A549 treated with GW870086 at 1 μM for 4 hours (cell line): ENCODE measurements around the gene SPINK14. TPM values are rescaled to one million over a fixed set of nuclear protein-coding genes. Genes with fewer than 3 reads are reported as not detected.

Experiments used
- total RNA-seq: library from RNA; stranded (reverse); fragments of 200-300 nt; extraction: Qiagen RNA extraction; gene quantifications from 5 replicates; pipeline ENCODE4 v1.2.3, GENCODE V29; 2022; ENCODE audit warnings: low read depth

SPINK14 gene, protein sequence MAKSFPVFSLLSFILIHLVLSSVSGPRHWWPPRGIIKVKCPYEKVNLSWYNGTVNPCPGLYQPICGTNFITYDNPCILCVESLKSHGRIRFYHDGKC
- not detected in 5 replicates for total RNA-seq

DNA sequence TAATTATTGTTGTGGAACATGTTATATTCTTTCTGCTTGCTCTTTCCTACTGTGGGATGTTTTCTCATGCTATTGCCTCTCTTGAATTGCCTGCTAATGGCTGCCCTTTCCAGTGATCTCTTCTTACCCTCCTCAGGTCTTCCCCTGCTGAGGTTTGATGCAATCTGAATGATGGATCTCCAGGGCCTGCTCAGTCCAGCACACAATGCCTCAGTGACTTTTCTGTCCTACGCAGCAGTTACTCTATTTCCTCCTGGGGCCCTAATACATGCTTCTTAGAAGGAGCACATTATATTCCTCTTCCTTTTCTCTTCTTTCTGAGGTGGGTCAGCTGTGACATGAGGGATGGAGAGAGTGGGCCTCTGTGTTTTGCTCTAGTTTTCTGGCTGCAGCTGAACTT, at the start of gene SPINK14:
TSS of gene SPINK14 (plus strand) at position 301 of the 400 bp plus-strand sequence. CDS start 1,187 bp downstream, outside the sequence.

DNA sequence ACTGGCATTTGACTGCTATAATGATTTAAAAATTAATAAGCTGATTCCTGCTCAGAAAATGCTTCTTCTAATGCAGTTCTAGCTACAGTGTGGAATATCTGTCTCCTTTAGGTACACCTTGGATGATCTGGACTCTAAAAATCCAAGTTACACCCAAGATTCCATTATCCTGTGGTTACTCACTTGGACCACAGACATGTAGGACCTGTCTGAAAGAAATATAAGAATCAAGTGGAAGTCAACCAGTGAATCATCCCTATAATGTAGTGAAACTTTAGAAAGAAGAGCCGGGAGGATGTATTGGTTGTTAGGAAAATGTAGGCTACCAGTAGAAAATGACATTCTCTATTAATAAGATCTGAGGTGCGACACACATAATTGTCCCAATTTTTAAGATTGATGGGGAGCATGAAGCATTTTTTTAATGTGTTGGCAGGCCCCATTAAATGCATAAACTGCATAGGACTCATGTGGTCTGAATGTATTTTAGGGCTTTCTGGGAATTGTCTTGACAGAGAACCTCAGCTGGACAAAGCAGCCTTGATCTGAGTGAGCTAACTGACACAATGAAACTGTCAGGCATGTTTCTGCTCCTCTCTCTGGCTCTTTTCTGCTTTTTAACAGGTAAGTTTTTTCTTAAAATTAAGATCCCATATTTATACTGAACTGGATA, 34.3 kb downstream of the SPINK14 start, which contains the start of gene SPINK6:
TSS of gene SPINK6 (plus strand) at position 512 of the 673 bp plus-strand sequence. CDS start at position 567, 55 bp downstream.

Other genes with a start within 250 kb of the SPINK14 start
- gene SPINK5, start 104.6 kb upstream of the SPINK14 start, total RNA-seq: not detected in 5 replicates
- gene SPINK6, start 34.5 kb downstream of the SPINK14 start, total RNA-seq: 0.49 to 0.87 TPM (median 0.64 TPM) in 3 of 5 replicates, not detected in the others
- not detected in 5 replicates for gene MARCOL, start 70.0 kb downstream of the SPINK14 start, total RNA-seq
- gene SPINK13, start 100.2 kb downstream of the SPINK14 start, total RNA-seq: not detected in 5 replicates
- gene SPINK7, start 143.9 kb downstream of the SPINK14 start, total RNA-seq: not detected in 5 replicates
- gene SPINK9, start 167.0 kb downstream of the SPINK14 start, total RNA-seq: not detected in 5 replicates
- gene FBXO38, start 215.4 kb downstream of the SPINK14 start, total RNA-seq: 16.1 to 24.1 TPM (median 19.0 TPM) in 5 replicates